Measurements from ENCODE around the gene ZDHHC15. TPM values are rescaled to one million over a fixed set of nuclear protein-coding genes. Genes with fewer than 3 reads are reported as not detected.
"Not testable (repeated sequence)": the region's sequence is repeated elsewhere in the genome, so short reads cannot be mapped to it uniquely, and the experiment has no call there.

Gene ZDHHC15
- total and polyA plus RNA-seq, 12 donors, result 0.88 to 4.2 (median 2.7) TPM

DNA sequence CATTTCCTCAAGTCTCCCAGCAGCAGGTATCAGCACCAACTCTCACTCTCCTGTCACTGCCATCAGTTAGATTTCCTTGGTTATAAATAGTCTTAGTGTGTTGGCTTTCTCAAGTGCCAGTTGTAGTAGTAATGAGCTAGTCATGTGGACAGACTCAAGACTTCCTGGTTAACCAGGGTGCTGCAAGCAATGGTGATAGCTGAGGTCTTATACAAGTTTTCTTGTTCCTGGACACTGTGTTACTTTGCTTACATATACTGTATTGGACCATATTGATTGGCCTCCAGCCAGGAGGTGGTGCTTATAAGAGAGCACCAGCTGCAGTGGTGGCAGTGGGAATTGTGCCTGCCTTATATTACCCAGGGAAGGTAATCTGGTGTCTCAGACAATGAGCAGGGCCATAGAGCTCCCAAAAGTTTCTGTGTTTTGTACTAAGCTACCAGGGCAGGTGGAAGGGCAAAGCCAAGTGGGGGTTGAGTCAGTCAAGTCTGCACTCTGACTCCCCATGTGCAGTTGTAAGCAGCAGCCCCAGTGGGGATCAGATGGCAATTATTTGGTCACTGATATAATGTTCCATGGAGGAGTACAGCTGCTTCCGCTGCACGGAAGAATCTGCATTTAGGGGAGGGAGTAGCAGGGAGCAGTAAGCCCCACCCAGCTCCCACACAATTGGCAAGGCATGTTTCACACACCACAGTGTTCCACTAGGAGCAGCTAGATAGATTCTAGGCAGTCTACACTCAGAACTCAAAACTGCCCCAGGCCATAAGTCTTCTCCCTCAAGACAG is 24.1 kb upstream of the ZDHHC15 start:
- Histone ChIP-seq H3K27ac (no peak overlapping the region), H3K4me3 (no peak overlapping the region), H3K9me3 (replicated peaks in 1 of 3) (no peaks in the 10 kb centered on the region), H3K27me3 (peaks cover 6% of the 10 kb centered on the region), H3K4me1 (replicated peaks in 1 of 2) (no peaks in the 10 kb centered on the region), H3K36me3 (replicated peaks in 1 of 2) (no peaks in the 10 kb centered on the region)
- TF ChIP-seq CTCF (IDR thresholded peaks at IDR 0.05), result no peak
- TF ChIP-seq POLR2A (IDR thresholded peaks at IDR 0.05), result no peak
- 66 to 82% (median 74%) methylated on average over 1 to 2 of the region's 2 CpGs for WGBS, 4 donors
- intact Hi-C loops (cut with DNase I), result no loop called here
- DNase-seq, result no peak

DNA sequence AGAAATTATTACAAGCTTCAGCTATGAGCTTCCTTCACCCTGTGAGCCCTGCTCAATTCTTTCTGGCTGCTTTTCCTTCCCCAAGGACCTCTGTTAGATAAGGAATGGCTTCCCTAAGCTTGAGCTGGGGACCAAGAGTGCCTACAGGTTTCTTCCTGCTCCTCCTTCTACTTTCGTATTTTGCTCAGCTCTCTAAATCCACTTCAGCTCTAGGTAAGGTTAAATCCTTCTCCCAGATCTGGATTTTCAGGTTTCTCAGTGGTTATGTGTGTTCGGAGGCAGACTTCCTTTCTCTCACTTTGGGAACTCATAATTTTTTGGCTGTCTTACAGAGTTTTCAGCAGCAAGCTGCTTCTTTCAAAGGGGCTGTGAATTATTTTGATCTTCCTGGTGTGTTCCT is 21.9 kb upstream of the ZDHHC15 start:
- Histone ChIP-seq H3K36me3 (replicated peaks in 1 of 2) (no peaks in the 10 kb centered on the region), H3K27ac (no peak overlapping the region), H3K4me1 (replicated peaks in 1 of 2) (no peaks in the 10 kb centered on the region), H3K27me3 (peaks cover 6% of the 10 kb centered on the region), H3K4me3 (no peak overlapping the region), H3K9me3 (replicated peaks in 1 of 3) (no peaks in the 10 kb centered on the region)
- whole genome bisulfite sequencing, 4 donors, result 43 to 59% (median 46%) methylated on average over 2 of the region's 2 CpGs
- intact Hi-C loops (cut with DNase I), result no loop called here
- DNase-seq, result no peak
- TF ChIP-seq CTCF (IDR thresholded peaks at IDR 0.05), result no peak
- no peak for TF ChIP-seq POLR2A (IDR thresholded peaks at IDR 0.05)

DNA sequence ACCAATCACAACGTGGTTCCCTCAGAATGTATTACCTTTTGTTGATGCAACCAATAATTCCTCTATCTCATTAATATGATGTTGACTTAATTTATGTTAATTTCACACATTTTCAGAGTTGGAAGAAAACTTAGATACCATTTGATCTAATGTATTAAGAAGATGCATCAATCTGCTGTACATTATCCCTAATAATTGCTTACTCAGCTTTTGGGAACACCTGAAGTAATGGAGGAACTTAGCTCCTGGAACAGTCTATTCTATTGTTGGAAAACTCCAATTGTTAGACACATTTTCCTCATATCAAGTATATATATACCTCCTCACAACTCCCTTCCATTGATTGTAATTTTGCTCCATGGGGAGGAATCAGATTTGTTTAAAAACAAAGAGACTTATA is 38.9 kb downstream of the ZDHHC15 start:
- no peak for TF ChIP-seq CTCF (IDR thresholded peaks at IDR 0.05)
- no peak for TF ChIP-seq POLR2A (IDR thresholded peaks at IDR 0.05)
- H3K27me3 ChIP-seq, result no peaks in the 10 kb centered on the region
- no peaks in the 10 kb centered on the region for H3K4me1 ChIP-seq (replicated peaks in 1 of 2)
- H3K36me3 ChIP-seq (replicated peaks in 1 of 2), result no peaks in the 10 kb centered on the region
- no peak for DNase-seq
- 39 to 85% (median 63%) methylated on average over 1 of the region's 1 CpG for WGBS, 4 donors
- no peak overlapping the region for H3K27ac ChIP-seq
- H3K4me3 ChIP-seq, result no peak overlapping the region
- intact Hi-C loops (cut with DNase I), result no loop called here
- no peaks in the 10 kb centered on the region for H3K9me3 ChIP-seq (replicated peaks in 1 of 3)

DNA sequence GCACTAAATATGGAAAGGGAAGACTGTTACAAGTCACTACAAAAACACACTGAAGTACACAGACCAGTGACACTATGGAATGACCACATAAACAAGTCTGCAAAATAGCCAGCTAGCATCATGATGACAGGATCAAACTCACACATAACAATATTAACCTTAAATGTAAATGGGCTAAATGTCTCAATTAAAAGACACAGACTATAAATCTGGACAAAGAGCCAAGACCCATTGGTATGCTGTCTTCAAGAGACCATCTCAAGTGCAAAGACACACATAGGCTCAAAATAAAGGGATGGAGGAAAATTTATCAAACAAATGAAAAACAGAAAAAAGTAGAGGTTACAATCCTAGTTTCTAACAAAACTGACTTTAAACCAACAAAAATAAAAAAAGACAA is 61.1 kb downstream of the ZDHHC15 start:
- H3K27me3 ChIP-seq; H3K36me3 ChIP-seq (replicated peaks in 1 of 2); H3K9me3 ChIP-seq (replicated peaks in 1 of 3); H3K4me3 ChIP-seq; intact Hi-C loops (cut with DNase I); H3K27ac ChIP-seq; DNase-seq; H3K4me1 ChIP-seq (replicated peaks in 1 of 2): not testable (repeated sequence)

- Histone ChIP-seq H3K27ac (no peak overlapping the region), H3K36me3 (replicated peaks in 1 of 2) (no peaks in the 10 kb centered on the region), H3K27me3 (no peaks in the 10 kb centered on the region), H3K4me1 (replicated peaks in 1 of 2) (no peaks in the 10 kb centered on the region), H3K4me3 (no peak overlapping the region), H3K9me3 (replicated peaks in 1 of 3) (no peaks in the 10 kb centered on the region)
- no peak for TF ChIP-seq POLR2A (IDR thresholded peaks at IDR 0.05)
- no peak for TF ChIP-seq CTCF (IDR thresholded peaks at IDR 0.05)
- DNase-seq, result no peak
- intact Hi-C loops (cut with DNase I), result no loop called here
These were observed 101.1 kb downstream of the ZDHHC15 start for GRCh38 chrX:75421688-75422230.

GRCh38 chrX:75407153-75407552 is 115.7 kb downstream of the ZDHHC15 start:
- H3K9me3 ChIP-seq (replicated peaks in 1 of 3); intact Hi-C loops (cut with DNase I); H3K27ac ChIP-seq; DNase-seq; H3K4me1 ChIP-seq (replicated peaks in 1 of 2); H3K27me3 ChIP-seq; H3K36me3 ChIP-seq (replicated peaks in 1 of 2); H3K4me3 ChIP-seq: not testable (repeated sequence)
- WGBS, 4 donors, result 95 to 97% methylated on average over 13 to 22 of the region's 24 CpGs; no CpG with 5 or more reads in 2 of the 4 donors

Data from adrenal gland (tissue), 12 donors.